Superior temporal gyrus (tissue), 1 donor: ENCODE data around the gene SNN.
A peak's percentile ranks its signal among the peaks of the same experiment; 100 is the strongest.

Experiments
- DNase-seq: peaks from one replicate; pipeline ENCODE4 v3.0.0-alpha.2; 2016; ENCODE audit errors: extremely low spot score

Gene SNN

DNA sequence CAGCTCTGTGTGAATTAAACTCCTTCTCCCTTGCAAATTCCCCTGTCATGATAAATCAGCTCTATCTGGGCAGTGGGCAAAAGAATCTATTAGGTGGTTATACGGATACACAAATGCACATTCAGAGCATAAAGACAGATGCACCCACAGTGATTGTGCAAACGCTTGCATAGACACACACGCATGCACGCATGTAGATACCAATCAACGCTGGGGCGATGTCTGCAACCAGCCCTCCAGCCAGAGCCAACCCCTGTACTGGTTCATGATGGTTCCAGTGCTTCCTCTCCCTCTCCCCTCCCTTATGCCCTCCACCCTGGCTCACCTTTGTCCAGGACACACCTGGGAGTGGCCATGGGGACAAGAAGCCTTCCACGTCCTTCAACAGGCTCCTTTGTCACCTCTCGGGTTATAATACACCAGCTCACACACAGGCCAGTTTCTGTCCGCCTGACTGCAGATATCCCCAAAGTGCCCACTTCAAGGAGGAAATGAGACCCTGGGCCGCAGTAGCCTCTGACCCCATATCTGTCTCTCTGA, 33.1 kb upstream of the SNN start:
- no peak for DNase-seq

DNA sequence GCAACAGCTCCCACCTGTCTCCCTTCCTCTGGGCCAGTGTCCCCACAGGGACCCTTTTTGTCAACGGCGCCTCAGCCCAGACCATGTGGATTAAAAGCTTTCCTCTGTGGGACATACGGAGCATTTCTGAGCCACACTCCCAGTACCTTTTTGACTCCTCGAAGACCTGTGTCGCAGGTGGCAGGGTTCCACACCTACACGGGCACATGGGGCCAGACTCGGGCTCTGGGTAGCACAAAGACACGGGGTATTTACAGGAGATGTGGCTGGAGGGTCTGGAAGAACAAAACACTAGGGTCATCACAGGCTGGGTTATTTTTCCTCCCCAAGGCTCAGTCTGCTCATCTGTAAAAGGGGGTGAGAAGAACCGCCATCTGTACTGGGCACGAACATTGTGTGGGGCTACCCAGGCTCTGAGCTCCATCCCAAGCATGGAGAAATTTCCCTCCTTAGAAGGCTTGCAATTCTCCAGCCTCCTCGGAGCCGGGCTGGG, 32.5 kb upstream of the SNN start:
- no peak for DNase-seq

DNA sequence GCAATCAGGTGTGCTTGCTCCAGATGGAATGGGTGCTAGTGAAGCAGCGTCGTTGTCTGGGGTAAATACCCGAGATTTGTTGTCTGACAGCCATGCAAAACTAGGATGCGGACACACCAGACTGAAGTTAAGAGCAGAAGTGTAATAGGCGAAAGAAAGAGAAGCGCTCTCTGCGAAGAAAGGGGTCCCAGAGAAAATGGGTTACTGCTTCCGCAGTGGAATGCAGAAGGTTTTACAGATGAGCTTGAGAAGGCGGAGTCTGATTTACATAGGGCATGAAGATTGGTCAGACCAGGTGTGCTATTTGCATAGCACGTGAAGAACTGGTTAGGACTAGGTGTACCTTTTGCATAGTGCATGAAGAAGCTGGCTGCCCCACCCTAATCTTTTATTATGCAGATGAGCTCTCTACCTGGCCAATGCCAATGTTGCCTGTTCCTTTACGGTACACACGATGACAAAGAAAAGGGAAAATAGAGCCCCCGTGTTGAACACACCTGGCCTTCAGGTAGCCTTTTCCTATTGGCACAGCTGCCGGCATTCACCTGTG, 32.0 kb upstream of the SNN start:
- no peak for DNase-seq

DNA sequence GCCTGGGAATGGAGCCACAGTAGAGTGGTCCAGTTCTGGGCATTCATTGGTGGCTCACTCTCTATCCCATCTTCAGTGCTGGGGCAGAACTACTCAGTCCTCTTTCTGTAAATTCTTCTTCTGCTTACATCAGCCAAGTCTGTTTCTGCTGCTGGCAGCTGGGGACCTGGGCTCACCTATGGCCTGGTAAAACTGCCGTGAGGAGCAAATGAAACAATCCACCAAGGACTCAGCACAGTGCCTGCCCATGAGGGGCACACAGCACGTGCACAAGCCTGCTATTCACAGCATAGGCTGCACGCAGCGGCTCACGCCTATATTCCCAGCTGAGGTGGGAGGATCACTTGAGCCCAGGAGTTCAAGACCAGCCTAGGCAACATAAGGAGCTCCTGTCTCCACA, 30.9 kb upstream of the SNN start:
- DNase-seq: no peak

DNA sequence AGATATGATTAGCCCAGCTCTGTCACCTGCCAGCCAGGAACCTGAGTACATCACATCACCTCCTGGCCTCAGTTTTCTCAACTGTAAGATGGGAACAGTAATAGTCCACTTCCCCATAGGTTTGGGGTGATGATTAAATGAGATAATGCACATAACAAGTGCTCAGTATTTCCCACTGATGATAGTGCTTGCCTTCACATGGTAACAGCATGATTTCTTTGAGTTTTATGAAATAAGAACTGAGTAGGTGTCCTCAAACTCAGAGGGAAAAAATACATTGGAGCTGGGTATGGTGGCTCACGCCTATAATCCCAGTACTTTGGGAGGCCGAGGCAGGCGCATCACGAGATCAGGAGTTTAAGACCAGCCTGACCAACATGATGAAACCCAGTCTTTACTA, 30.1 kb upstream of the SNN start:
- no peak for DNase-seq

DNA sequence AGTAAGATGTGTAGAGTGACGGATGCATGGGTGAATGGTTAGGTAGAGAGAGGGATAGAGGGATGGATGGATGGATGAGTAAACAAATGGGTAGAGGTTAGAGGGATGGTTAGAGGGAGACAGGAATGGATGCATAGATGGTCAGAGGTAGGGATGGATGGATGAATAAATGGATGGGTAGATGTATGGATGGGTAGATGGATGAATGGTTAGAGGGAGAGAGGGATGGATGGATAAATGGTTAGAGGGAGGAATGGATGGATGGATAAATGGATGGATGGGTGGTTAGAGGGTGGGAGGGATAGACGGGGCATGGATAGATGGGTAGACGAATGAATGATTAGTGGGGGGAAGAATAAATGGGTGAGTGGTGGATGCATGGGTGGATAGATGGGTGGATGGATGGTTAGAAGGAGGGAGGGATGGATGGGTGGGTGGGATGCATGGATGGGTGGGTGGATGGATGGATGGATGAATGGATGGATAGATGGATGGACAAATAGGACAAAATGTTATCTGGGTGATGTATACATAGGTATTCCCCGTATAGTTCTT, 29.2 kb upstream of the SNN start:
- DNase-seq: no peak

DNA sequence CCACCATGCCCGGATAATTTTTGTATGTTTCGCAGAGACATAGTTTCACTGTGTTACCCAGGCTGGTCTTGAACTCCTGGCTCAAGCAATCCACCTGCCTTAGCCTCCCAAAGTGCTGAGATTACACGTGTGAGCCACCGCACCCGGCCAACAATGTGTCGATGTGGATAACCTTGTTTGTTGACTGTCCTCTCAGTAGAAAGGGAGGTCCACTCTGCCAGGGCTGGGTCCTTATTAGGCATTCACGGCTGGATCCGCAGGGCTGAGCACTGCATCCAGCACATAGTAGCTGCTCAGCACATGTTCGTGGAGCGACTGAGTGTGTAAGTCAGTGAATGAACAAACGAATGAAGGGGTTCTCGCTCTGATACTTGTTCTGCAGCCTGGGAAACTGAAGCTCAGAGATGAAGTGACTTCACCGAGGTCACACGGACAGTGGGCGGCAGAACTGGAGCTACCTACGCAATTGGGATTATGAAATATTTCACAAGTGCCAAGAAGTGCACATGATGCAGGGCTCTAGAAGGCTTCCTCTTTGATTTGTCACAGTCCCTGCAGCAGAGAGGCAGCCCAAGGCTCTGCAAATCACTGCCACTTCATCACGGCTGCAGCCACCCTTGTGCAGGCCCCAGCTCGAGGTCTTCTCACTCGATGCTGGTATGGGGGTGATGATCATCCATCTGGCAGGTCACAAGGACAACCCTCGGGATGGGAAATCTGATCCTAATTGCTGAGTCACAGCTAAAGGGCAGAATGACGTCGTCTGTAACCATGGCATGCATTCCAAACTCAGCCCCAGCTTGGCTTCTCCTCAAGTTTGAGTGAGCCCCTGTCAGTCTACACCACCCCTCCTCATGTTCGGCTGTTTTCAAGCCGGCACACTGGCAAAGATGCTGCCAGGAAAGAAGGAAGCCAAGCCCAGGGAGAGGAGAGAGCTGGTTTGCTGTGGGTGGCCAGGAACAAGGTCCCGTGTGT, 28.0 kb upstream of the SNN start:
- peak; percentile 77 for DNase-seq

DNA sequence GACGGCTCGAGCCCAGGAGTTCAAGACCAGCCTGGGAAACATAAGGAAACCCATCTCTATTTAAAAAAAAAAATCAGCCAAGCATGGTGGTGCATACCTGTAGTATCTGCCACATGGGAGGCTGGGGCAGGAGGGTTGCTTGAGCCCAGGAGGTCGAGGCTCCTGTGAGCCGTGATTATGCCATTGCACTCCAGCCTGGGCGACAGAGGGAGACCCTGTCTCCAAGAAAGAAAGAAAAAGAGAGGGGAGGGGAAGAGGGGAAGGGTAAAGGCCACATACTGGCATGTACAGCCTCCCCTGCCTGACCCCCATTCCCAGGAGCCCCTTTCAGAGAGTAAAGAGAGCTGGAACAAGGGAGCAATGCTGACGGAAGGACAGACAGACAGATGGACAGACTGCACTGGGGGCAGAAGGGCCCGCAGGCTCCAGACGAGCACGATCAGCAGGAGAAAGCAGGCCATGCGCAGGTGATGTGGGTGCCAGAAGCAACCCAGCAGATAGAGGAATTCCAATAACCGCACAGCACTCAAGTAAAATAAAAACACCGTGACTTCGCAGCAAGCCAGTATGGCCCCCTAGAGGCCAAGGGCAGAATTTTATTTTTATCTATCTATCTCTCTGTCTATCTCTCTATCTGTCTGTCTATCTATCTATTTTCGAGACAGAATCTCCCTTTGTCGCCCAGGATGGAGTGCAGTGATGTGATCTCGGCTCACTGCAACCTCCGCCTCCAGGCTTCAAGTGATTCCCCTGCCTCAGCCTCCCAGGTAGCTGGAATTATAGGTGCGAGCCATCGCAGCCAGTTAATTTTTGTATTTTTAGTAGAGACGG, 27.1 kb upstream of the SNN start:
- peak; percentile 83 for DNase-seq

DNA sequence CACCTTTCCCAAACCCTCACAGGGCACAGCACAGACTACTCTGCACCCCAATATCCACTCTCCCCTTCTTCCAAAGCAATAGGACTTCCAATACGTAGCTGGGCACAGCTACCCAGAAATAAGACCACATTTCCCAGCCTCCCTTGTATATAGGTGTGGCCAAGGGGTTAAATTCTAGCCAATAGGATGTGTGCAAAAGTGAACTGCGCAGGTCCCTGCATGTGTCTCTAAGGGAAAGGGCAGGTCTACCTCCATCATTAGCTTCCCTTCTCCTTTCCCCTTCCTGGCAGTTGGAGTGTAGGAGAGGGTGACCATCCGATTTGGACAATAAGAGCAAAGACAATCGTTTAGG, 25.5 kb upstream of the SNN start:
- DNase-seq: no peak

DNA sequence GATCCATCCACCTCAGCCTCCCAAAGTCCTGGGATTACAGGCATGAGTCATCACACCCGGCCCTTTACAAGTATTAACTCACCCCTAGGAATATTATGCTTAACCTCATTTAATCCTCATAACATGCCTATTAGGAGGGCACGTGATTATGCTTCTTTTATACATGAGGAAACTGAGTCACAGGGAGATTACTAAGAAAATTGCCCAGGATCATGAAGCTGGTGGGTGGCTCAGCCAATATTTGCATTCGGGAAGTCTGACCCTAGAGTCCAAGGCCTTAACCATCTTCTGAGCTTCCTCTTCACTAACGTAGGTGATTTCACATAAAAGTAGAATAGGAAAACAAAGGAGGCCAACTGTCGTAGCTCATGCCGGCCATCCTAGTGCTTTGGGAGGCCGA, 19.0 kb upstream of the SNN start:
- no peak for DNase-seq

DNA sequence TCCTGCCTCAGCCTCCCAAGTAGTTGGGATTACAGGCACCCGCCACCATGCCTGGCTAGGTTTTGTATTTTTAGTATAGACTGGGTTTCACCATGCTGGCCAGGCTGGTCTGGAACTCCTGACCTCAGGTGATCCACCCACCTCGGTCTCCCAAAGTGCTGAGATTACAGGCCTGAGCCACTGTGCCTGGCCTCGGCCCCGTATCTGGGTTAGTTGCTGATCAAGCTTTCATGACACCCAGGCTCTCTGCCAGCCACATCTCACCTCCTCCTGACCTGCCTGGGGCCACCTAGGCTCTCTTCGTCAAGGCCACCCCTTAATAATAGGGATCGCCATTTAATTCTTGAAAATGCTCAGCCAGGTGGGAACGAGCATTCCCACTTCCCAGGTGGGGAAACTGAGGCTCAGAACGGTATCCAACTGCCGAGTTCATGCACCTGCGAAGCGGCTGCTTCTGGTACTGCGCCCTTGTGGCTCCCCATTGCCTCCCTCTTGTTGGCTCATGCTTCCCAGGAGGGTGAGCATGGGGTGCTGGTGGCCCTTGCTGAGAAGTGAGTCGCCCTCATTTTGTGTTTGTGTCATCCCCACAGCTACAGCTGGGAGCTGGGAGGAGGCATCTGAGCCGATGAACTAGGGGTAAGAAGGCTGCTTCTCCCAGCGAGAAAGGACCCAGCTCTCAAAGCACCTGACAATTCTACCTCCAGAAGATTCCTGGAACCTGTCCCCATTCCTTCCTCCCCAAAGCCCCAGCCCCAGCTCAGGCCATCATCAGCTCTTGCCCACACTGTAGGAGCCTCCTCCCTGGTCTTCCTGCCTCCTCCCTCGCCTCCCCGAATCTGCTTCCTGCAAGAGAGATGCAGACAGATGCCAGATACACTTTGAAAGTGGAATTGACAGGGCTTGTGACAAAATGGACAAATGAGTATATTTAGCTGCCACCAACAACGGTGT, 17.3 kb upstream of the SNN start:
- no peak for DNase-seq

DNA sequence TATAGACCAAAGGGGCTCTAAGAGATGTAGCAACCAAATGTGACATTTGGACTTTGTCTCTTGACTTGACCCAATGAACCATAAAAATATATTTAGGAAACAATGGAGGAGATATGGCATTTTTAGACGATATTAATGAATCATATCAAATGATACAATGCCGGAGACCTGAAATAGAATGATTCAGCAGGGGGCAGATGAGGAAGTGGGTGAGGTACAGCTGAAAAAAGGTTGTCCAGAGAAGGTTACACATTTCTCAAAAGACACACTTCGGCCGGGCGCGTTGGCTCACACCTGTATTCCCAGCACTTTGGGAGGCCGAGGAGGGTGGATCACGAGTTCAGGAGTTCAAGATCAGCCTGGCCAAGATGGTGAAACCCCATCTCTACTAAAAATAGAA, 16.5 kb upstream of the SNN start:
- DNase-seq: no peak

DNA sequence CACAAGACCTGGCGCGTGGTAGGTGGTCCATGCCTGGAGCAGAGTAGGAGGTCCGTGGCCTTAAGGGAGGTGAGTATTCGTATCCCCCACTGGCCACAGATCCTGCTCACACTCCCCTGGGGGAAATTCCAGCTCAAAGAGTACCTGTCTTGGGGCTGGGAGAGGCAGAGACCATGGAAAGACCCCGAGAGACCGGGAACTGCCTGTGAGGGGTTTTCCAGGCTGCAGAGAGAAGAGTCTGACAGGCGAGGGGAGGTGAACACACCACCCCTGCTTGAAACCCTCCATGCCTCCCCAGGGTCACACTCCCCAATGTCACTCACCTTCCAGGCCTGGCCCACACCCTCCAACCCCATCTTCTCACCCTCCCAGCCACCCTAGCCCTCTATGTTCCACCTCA, 12.6 kb upstream of the SNN start:
- DNase-seq: no peak

DNA sequence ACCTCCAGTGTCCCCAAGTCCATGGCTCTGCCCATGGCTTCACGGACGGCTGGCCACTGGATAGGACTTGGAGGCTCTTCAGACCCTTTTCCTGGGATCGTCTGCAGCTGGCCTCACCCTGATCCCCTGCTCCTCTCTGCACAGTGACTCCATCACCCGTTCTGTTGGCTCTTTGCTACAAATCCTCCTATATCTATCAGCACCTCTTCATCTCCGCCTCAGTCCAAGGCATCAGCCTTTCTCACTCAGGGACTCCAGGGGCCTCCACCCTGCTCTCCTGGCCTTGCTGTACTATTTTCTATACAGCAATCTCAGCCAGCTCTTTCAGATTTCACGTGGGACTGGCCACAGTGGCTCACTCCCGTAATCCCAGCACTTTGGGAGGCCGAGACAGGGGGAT, 10.7 kb upstream of the SNN start:
- DNase-seq: no peak

DNA sequence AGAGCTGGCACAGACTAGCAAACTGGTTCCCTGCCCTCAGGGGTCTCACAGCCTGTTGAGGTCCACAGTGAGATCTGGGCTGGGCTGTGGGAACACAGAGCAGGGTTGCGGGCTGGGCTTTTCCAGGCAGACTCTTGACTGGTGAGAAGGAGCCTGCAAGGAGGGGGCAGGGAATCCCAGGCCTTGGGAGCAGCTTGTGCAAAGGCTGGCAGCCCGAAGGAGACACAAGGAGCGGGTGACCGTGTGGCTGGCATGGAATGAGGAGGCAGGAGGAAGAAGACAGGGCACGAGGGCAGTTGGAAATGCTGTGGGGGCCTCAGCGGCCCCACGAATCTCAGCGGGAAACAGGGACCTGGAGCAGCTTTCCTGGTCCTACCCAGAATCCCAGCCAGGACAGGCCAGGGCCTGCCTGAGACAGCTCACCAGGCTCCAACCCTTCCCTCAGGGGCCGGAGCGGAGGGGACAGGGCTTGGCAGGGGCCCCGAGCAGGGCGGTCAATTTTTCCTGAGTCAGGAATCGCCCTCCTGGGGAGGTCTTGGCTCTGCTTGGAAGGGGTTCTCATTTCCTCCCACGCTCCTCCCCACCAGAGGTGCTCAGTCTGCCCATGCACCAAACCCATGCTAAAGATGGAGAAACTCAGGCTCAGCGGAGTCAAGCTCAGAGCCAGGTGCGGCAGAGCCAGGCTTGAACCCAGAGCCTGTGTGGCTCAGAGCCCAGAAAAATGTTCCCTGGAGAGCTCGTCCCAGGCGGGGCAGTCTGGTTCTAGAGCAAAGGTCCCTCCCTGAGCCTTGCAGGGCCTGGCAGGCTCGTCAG, 9.2 kb upstream of the SNN start:
- DNase-seq: no peak

DNA sequence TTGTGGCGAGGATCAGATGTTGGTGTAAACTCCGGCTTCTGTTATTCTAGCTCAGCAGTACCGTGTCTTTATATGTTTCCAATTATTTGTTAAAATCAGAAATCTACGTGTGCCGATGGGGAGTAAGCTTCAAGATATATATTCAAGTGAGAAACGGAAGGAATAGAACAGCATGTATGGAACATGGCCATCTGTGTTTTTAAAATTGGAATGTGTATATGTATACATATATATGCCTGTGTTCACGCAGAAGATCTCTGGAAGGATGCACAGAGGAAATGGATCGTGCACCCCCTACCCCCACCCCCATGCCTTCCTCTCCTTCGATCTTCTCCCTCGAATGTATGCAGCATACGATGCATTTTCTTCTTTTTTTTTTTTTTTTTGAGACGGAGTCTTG, 7.7 kb upstream of the SNN start:
- DNase-seq: no peak

DNA sequence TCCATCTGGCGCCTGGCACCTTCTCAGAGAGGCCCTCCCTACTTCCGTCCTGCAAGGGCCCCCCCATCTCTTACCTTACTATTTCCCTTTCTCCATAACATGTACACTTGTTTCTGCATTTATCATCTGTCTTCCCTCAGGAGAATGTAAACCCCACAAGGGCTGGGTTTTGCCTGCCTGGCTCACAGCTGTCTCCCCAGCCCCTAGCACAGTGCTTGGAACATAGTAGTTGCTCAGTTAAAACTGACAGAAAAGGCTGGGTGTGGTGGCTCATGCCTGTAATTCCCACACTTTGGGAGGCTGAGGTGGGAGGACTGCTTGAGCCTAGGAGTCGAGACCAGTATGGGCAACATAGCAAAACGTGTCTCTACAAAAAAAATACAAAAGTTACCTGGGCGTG, 5.7 kb upstream of the SNN start:
- no peak for DNase-seq

DNA sequence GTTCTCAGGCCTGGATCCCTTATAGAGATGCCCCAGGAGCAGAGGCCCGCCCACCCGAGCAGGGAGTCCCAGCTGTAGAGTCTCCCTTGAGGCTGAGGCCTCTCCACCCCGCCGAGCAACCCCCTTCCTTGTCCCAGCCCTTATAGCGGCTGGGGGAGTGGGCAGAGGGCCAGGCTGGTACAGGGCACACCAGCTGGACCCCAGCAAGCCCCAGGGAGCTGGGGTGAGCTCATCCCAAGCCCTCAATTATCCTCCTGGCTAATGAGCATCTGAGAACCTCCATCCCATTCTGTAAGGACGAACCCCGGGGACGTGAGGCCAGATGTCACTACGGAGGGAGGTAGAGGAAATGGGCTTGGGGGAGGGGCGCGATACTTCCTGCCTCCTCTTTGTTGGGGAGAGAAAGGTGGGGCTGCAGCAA, 3.2 kb upstream of the SNN start:
- no peak for DNase-seq

DNA sequence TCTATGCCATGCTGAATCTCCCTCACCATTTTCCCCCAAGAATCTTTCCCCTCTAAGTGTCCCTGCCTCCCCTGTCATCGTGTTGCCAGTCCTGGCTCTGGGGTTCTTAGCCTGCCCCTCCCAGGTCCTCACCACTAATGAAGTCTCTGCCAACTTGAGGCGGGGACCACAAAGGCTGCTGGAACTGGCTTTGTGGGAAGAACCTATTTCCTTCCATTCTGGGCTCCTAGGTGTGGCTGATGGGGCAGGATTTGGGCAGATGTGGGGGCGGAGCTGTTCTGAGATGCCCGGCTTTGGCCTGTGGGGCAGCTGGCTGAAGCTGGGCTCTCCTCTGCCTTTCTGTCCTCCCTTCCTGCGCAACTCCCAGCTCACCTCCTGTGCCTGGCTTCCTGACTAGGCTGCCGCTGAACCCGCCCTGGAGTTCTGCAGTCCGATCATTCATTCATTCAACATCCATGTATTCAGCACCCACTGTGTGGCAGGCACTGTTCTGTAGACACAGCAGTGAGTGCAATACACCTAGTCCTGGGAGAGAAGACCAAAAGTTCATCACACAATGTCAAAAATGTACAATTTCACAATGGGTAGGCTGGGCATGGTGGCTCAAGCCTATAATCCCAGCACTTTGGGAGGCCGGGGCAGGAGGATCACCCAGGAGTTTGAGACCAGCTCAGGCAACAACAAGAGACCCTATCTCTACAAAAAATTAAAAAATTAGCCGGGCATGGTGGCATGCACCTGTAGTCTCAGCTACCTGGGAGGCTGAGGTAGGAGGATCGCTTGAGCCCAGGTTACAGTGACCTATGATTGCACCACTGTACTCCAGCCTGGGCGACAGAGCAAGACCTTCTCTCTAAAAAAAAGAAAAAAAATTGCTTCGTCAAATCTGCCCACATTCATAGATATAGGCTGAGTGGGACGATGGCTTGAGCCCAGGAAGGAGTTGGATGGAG, 1.9 kb upstream of the SNN start:
- DNase-seq: no peak
